Measurements from ENCODE around the gene TTYH3.

GRCh38 chr7:2637066-2637471 lies 5.3 kb downstream of the TTYH3 start:
- no peak for TF ChIP-seq CTCF (tag by site-specific recombination; IDR thresholded peaks at IDR 0.05)
- no peak for TF ChIP-seq ZNF624 (tag by site-specific recombination; IDR thresholded peaks at IDR 0.05)
- no peak for TF ChIP-seq ZNF354C (tag by site-specific recombination; IDR thresholded peaks at IDR 0.05; ENCODE audit: borderline replicate concordance, low read depth)

Measured in HEK293 (cell line).